Loucy (cell line): ENCODE data around the gene THTPA.

Source experiments
- CTCF ChIP-seq: fragments of 200-600 bp; sonication (generic); conservative IDR thresholded peaks from 2 replicates; pipeline ENCODE4 v1.5.1; 2014; ENCODE audit warnings: mild to moderate bottlenecking, antibody characterized with exemption, low read length
- EZH2phosphoT487 ChIP-seq: fragments of 200-600 bp; IDR thresholded peaks from 2 replicates; pipeline ENCODE4 v1.6.1; 2018; ENCODE audit warnings: antibody characterized with exemption, mild to moderate bottlenecking, moderate library complexity, borderline replicate concordance

GRCh38 chr14:23533652-23534435 is 22.2 kb upstream of the THTPA start:
- TF ChIP-seq CTCF (no peak), EZH2phosphoT487 (no peak)
